Esophagus muscularis mucosa (tissue), 4 donors: Measurements from ENCODE around the gene HOXB1. TPM values are rescaled to one million over a fixed set of nuclear protein-coding genes. Genes with fewer than 3 reads are reported as not detected.
"Not testable (repeated sequence)": the region's sequence is repeated elsewhere in the genome, so short reads cannot be mapped to it uniquely, and the experiment has no call there.

Experiments
- DNase-seq: peaks from one replicate; pipeline ENCODE4 v3.0.0-alpha.2; 2017; ENCODE audit errors: extremely low spot score
- H3K27ac ChIP-seq, 4 donors: fragments of 200-600 bp; sonication (generic); replicated peaks in 1 of 4; 1 replicate in 3 of 4; 2 replicates in 1 of 4; pipeline ENCODE4 v1.5.1; 2016 to 2019; ENCODE audit warnings: mild to moderate bottlenecking in 1 of 4
- H3K27me3 ChIP-seq, 4 donors: fragments of 200-600 bp; sonication (generic); one replicate each; pipeline versions ENCODE4 v1.5.1 to v1.6.0; 2016 to 2019
- H3K36me3 ChIP-seq, 4 donors: fragments of 200-600 bp; sonication (generic); one replicate each; pipeline ENCODE4 v1.5.1; 2016 to 2019
- H3K4me1 ChIP-seq, 4 donors: fragments of 200-600 bp; sonication (generic); one replicate each; pipeline ENCODE4 v1.5.1; 2016 to 2019
- H3K4me3 ChIP-seq, 4 donors: fragments of 200-600 bp; sonication (generic); 1 replicate in 2 of 4; 2 replicates in 2 of 4; pipeline ENCODE4 v1.5.1; 2016 to 2019; ENCODE audit warnings: mild to moderate bottlenecking in 4 of 4, moderate library complexity in 1 of 4
- H3K9me3 ChIP-seq, 4 donors: fragments of 200-600 bp; sonication (generic); 1 replicate in 3 of 4; 2 replicates in 1 of 4; pipeline ENCODE4 v1.5.1; 2016 to 2019
- CTCF ChIP-seq, 3 experiments: fragments of 200-600 bp in 2 of 3; fragments of 450-650 bp in 1 of 3; sonication (generic) in 2 of 3; IDR thresholded peaks; one replicate each; pipeline ENCODE4 v1.5.1; 2017 to 2019; ENCODE audit warnings: antibody characterized with exemption in 3 of 3, mild to moderate bottlenecking in 2 of 3, moderate library complexity in 1 of 3
- EP300 ChIP-seq: sonication (generic); formaldehyde crosslinking; IDR thresholded peaks from one replicate; pipeline ENCODE4 v1.6.1; 2017; ENCODE audit warnings: antibody characterized with exemption
- POLR2A ChIP-seq: fragments of 450-650 bp; IDR thresholded peaks from one replicate; pipeline ENCODE4 v1.6.1; 2017; ENCODE audit warnings: antibody characterized with exemption, moderate library complexity, mild to moderate bottlenecking, low read depth
- POLR2AphosphoS5 ChIP-seq, 2 donors: sonication (generic); formaldehyde crosslinking; IDR thresholded peaks; one replicate each; pipeline ENCODE4 v1.6.1; 2017; ENCODE audit warnings: antibody characterized with exemption in 2 of 2
- WGBS: methylation state at CpG from one replicate; pipeline ENCODE4 v1.1.5; 2018; 5-methylcytosine and 5-hydroxymethylcytosine counted together
- intact Hi-C: fragments of 100-400 bp; cut with DNase I; formaldehyde crosslinking; loops from one replicate; pipeline ENCODE4 v1.15.1; 2023
- total RNA-seq, 4 donors: library from RNA; depleted of rRNA; stranded (reverse); fragments of >200 nt; gene quantifications; one replicate each; pipeline versions ENCODE4 v1.1.0 to v1.2.1, GENCODE V29; 2016

Gene HOXB1
- total RNA-seq, 4 donors from 2014 or later = not detected

- no peak for DNase-seq
- peak overlapping the region in 2 of 4 donors; percentile 96 to 97 for H3K27ac ChIP-seq
- no peak overlapping the region for H3K4me3 ChIP-seq
- TF ChIP-seq CTCF (IDR thresholded peaks at IDR 0.05) = no peak
- TF ChIP-seq POLR2AphosphoS5 (IDR thresholded peaks at IDR 0.05) = no peak
- TF ChIP-seq POLR2A = no peak
- no peak for TF ChIP-seq EP300
- intact Hi-C loops = no loop called here
- no peaks in the 10 kb centered on the region for H3K9me3 ChIP-seq
- H3K36me3 ChIP-seq = no peaks in the 10 kb centered on the region
- H3K4me1 ChIP-seq = peaks cover 8 to 16% (median 15%) of the 10 kb centered on the region in 4 donors
- WGBS = 83% methylated on average over 4 of the region's 4 CpGs
- H3K27me3 ChIP-seq = no peaks in the 10 kb centered on the region
These were observed 8.4 kb upstream of the HOXB1 start for GRCh38 chr17:48539177-48539576.

- intact Hi-C loops = no loop called here
These were observed 6.5 kb upstream of the HOXB1 start for GRCh38 chr17:48537316-48537715.

GRCh38 chr17:48535793-48536559 is 5.2 kb upstream of the HOXB1 start:
- WGBS = 86% methylated on average over 9 of the region's 9 CpGs
- peaks cover 2 to 12% (median 12%) of the 10 kb centered on the region in 4 donors for H3K4me1 ChIP-seq
- not testable (repeated sequence) for H3K27me3 ChIP-seq

More at GRCh38 chr17:48537316-48537715, 6.5 kb upstream of the HOXB1 start:
- Histone ChIP-seq H3K27me3 (no peaks in the 10 kb centered on the region), H3K9me3 (no peaks in the 10 kb centered on the region), H3K4me1 (peaks cover 5 to 16% (median 15%) of the 10 kb centered on the region in 4 donors), H3K4me3 (no peak overlapping the region), H3K27ac (no peak overlapping the region), H3K36me3 (no peaks in the 10 kb centered on the region)
- 93% methylated on average over 3 of the region's 3 CpGs for WGBS
- no peak for DNase-seq
- no peak for TF ChIP-seq EP300
- no peak for TF ChIP-seq POLR2AphosphoS5 (IDR thresholded peaks at IDR 0.05)
- no peak for TF ChIP-seq POLR2A
- no peak for TF ChIP-seq CTCF (IDR thresholded peaks at IDR 0.05)

GRCh38 chr17:48532261-48532660 is 1.4 kb upstream of the HOXB1 start:
- no peak for DNase-seq
- WGBS = 95% methylated on average over 8 of the region's 8 CpGs
- Histone ChIP-seq H3K27ac (no peak overlapping the region), H3K4me3 (no peak overlapping the region), H3K9me3 (no peaks in the 10 kb centered on the region), H3K36me3 (no peaks in the 10 kb centered on the region), H3K27me3 (peaks cover 0 to 1% (median 0%) of the 10 kb centered on the region in 4 donors), H3K4me1 (peaks cover 0 to 1% (median under 1%) of the 10 kb centered on the region in 4 donors)
- intact Hi-C loops = no loop called here
- TF ChIP-seq POLR2AphosphoS5 (IDR thresholded peaks at IDR 0.05) = no peak
- no peak for TF ChIP-seq POLR2A
- TF ChIP-seq EP300 = no peak
- no peak for TF ChIP-seq CTCF (IDR thresholded peaks at IDR 0.05)

More at GRCh38 chr17:48535793-48536559, 5.2 kb upstream of the HOXB1 start:
- H3K27ac ChIP-seq, intact Hi-C loops, H3K4me3 ChIP-seq, H3K36me3 ChIP-seq, DNase-seq, H3K9me3 ChIP-seq: not testable (repeated sequence)

- Histone ChIP-seq H3K27me3 (peaks cover 0 to 12% (median 0%) of the 10 kb centered on the region in 4 donors), H3K4me1 (peaks cover 0 to 6% (median 3%) of the 10 kb centered on the region in 4 donors), H3K36me3 (no peaks in the 10 kb centered on the region), H3K27ac (no peak overlapping the region), H3K9me3 (no peaks in the 10 kb centered on the region), H3K4me3 (no peak overlapping the region)
- 85% methylated on average over 27 of the region's 37 CpGs for WGBS
- no peak for TF ChIP-seq POLR2A
- TF ChIP-seq EP300 = no peak
- TF ChIP-seq POLR2AphosphoS5 (IDR thresholded peaks at IDR 0.05) = no peak
- TF ChIP-seq CTCF (IDR thresholded peaks at IDR 0.05) = no peak
- DNase-seq = no peak
- intact Hi-C loops = no loop called here
These were observed 464 bp downstream of the HOXB1 start for GRCh38 chr17:48530208-48530886.
